Thyroid gland (tissue), 4 donors: ENCODE results near the gene EME1.

ENCODE experiments used
- CTCF ChIP-seq, 6 experiments: fragments of 200-600 bp in 3 of 6; fragments of 450-650 bp in 3 of 6; sonication (generic) in 3 of 6; IDR thresholded peaks; one replicate each; pipeline ENCODE4 v1.5.1; 2016 to 2019; ENCODE audit warnings: antibody characterized with exemption in 6 of 6, mild to moderate bottlenecking in 2 of 6, inconsistent platforms in 1 of 6, moderate library complexity in 1 of 6
- POLR2A ChIP-seq, 2 donors: fragments of 450-650 bp; IDR thresholded peaks; one replicate each; pipeline ENCODE4 v1.6.1; 2017; ENCODE audit warnings: antibody characterized with exemption in 2 of 2, mild to moderate bottlenecking in 2 of 2, moderate library complexity in 1 of 2

- no peak for TF ChIP-seq CTCF (IDR thresholded peaks at IDR 0.05)
- TF ChIP-seq POLR2A (IDR thresholded peaks at IDR 0.05), result no peak
Measured at GRCh38 chr17:50428831-50429424, 55.9 kb downstream of the EME1 start.
